Measurements from ENCODE around the gene WDR33. TPM values are rescaled to one million over a fixed set of nuclear protein-coding genes. Genes with fewer than 3 reads are reported as not detected.

The WDR33 gene
- total RNA-seq, 2 experiments from 2014 or later, result 59.8 to 61.5 TPM

DNA sequence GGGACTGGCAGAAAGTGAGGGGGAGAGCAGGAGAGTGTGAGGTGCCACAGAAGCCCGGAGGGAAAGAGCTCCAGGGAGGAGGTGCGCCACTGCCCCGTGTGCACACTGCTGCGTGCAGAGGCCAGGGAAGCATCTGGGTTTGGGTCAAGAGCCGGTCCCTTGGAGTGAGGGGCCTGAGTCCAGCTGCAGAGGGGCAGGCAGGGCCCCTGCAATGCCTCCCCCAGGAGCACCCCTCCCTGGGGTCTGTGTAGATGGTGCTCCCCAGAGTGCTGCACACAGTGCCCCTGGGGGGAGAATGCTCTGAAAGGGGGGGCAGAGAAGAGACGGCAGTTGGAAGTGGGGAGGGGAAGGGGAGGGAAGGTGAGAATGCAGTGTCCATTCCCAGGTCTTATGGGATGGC, 132.0 kb downstream of the WDR33 start:
- ATAC-seq (ENCODE audit: poor library complexity), result no peak
- POLR2A ChIA-PET, result no interaction called here

DNA sequence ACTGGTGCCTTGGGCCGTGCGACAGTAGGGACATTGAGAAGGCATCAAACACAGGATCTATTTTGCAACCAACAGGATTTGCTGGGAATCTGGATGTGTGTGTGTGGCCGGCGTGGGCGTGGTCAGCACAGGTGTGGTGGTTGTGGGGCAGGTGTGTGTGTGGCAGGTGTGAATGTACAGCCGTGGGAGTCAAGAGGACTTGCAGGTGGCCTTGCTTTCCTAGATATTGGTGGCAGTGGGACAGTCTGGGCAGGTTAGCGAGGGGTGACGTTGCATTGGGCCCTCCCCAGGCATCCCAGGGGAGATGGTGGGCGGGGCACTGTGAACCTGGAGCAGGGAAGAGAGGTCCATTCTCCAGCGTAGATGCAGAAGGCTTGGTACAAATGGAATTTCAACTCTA, 132.4 kb downstream of the WDR33 start:
- Histone ChIP-seq H3K27ac (ENCODE audit: low read depth in 1 of 2, low read length in 2 of 2) (no peak overlapping the region), H3K27me3 (ENCODE audit: control insufficient read depth in 1 of 2, insufficient read depth in 2 of 2, low read length in 2 of 2) (peaks cover 25 to 27% of the 10 kb centered on the region in 2 experiments), H3K36me3 (ENCODE audit: insufficient read depth, low read length) (no peaks in the 10 kb centered on the region), H3K4me3 (ENCODE audit: low read length) (no peak overlapping the region), H3K9me3 (ENCODE audit: control insufficient read depth in 1 of 2, insufficient read depth in 1 of 2, low read length in 2 of 2) (peaks cover 0 to 8% of the 10 kb centered on the region in 2 experiments), H3K4me1 (ENCODE audit: insufficient read depth, low read length) (peaks cover 18% of the 10 kb centered on the region)
- ChIA-PET CTCF (no interaction called here), POLR2A (no interaction called here)
- DNase-seq (peak in 1 of 14 experiments; percentile 4), ATAC-seq (ENCODE audit: poor library complexity) (no peak)
- TF ChIP-seq, protein P1, sequence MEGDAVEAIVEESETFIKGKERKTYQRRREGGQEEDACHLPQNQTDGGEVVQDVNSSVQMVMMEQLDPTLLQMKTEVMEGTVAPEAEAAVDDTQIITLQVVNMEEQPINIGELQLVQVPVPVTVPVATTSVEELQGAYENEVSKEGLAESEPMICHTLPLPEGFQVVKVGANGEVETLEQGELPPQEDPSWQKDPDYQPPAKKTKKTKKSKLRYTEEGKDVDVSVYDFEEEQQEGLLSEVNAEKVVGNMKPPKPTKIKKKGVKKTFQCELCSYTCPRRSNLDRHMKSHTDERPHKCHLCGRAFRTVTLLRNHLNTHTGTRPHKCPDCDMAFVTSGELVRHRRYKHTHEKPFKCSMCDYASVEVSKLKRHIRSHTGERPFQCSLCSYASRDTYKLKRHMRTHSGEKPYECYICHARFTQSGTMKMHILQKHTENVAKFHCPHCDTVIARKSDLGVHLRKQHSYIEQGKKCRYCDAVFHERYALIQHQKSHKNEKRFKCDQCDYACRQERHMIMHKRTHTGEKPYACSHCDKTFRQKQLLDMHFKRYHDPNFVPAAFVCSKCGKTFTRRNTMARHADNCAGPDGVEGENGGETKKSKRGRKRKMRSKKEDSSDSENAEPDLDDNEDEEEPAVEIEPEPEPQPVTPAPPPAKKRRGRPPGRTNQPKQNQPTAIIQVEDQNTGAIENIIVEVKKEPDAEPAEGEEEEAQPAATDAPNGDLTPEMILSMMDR (IDR thresholded peaks at IDR 0.05), result no peak
- intact Hi-C loops (cut with DNase I, micrococcal nuclease), result no loop called here
- Mint-ChIP-seq H3K27me3 (peaks cover 46% of the 10 kb centered on the region), H3K36me3 (ENCODE audit: low read depth) (no peaks in the 10 kb centered on the region), H3K9me3 (no peaks in the 10 kb centered on the region), H3K27ac (no peak overlapping the region), H3K4me1 (ENCODE audit: low read depth) (peaks cover 9% of the 10 kb centered on the region), H3K4me3 (no peak overlapping the region)

More for the DNA sequence above, 132.0 kb downstream of the WDR33 start:
- Histone ChIP-seq H3K4me3 (ENCODE audit: low read length) (no peak overlapping the region), H3K36me3 (ENCODE audit: insufficient read depth, low read length) (no peaks in the 10 kb centered on the region), H3K4me1 (ENCODE audit: insufficient read depth, low read length) (peaks cover 18% of the 10 kb centered on the region), H3K27me3 (ENCODE audit: control insufficient read depth in 1 of 2, insufficient read depth in 2 of 2, low read length in 2 of 2) (peaks cover 20 to 23% of the 10 kb centered on the region in 2 experiments), H3K9me3 (ENCODE audit: control insufficient read depth in 1 of 2, insufficient read depth in 1 of 2, low read length in 2 of 2) (peaks cover 0 to 5% of the 10 kb centered on the region in 2 experiments), H3K27ac (ENCODE audit: low read depth in 1 of 2, low read length in 2 of 2) (no peak overlapping the region)
- H3K36me3 Mint-ChIP-seq (ENCODE audit: low read depth), result no peaks in the 10 kb centered on the region
- H3K27me3 Mint-ChIP-seq, result peaks cover 42% of the 10 kb centered on the region
- H3K4me1 Mint-ChIP-seq (ENCODE audit: low read depth), result peaks cover 9% of the 10 kb centered on the region
- DNase-seq, result peak in 1 of 14 experiments; percentile 2
- H3K27ac Mint-ChIP-seq, result no peak overlapping the region
- H3K4me3 Mint-ChIP-seq, result no peak overlapping the region
- TF ChIP-seq, protein P1 (IDR thresholded peaks at IDR 0.05), result no peak
- H3K9me3 Mint-ChIP-seq, result no peaks in the 10 kb centered on the region
- intact Hi-C loops (cut with DNase I, micrococcal nuclease), result no loop called here
- CTCF ChIA-PET, result no interaction called here

DNA sequence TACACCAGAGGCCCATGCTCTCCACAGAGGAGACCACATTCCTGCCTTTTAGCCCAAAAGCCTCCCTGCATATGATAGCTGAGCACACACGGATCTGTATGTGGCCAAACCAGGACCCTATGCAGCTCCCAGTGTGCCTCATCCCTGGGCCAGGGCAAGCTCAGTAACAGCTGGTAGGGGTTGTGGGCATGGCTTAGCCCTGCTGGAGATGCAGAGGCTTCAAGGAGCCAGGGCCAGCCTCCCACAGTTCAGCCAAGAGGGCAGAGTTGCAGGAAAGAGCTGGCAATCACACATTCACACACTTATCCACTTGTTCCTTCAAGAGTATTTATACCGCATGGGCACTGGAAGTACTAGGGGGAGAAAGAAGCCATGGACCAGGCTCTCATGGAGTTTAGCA, 134.1 kb downstream of the WDR33 start:
- Mint-ChIP-seq H3K27me3 (peaks cover 62% of the 10 kb centered on the region), H3K9me3 (no peaks in the 10 kb centered on the region), H3K4me1 (ENCODE audit: low read depth) (peaks cover 9% of the 10 kb centered on the region), H3K36me3 (ENCODE audit: low read depth) (no peaks in the 10 kb centered on the region), H3K27ac (no peak overlapping the region), H3K4me3 (no peak overlapping the region)
- no peak for ATAC-seq (ENCODE audit: poor library complexity)
- no peak overlapping the region for H3K27ac ChIP-seq (ENCODE audit: low read depth in 1 of 2, low read length in 2 of 2)
- ChIA-PET CTCF (no interaction called here), POLR2A (no interaction called here)
- intact Hi-C loops (cut with DNase I, micrococcal nuclease), result no loop called here
- peaks cover 40 to 41% of the 10 kb centered on the region in 2 experiments for H3K27me3 ChIP-seq (ENCODE audit: control insufficient read depth in 1 of 2, insufficient read depth in 2 of 2, low read length in 2 of 2)
- TF ChIP-seq, protein P1 (IDR thresholded peaks at IDR 0.05), result no peak
- no peak overlapping the region for H3K4me3 ChIP-seq (ENCODE audit: low read length)
- H3K9me3 ChIP-seq (ENCODE audit: control insufficient read depth in 1 of 2, insufficient read depth in 1 of 2, low read length in 2 of 2), result peaks cover 0 to 8% of the 10 kb centered on the region in 2 experiments
- DNase-seq, result no peak
- H3K4me1 ChIP-seq (ENCODE audit: insufficient read depth, low read length), result peaks cover 18% of the 10 kb centered on the region
- no peaks in the 10 kb centered on the region for H3K36me3 ChIP-seq (ENCODE audit: insufficient read depth, low read length)
